H7 (cell line): Measurements from ENCODE around the gene COL6A6. TPM values are rescaled to one million over a fixed set of nuclear protein-coding genes. Genes with fewer than 3 reads are reported as not detected.
"Not testable (repeated sequence)": the region's sequence is repeated elsewhere in the genome, so short reads cannot be mapped to it uniquely, and the experiment has no call there.

Experiments
- DNase-seq: peaks from one replicate; pipeline ENCODE4 v3.0.0; 2012
- H3K27me3 ChIP-seq: 2 replicates; pipeline ENCODE4 v1.6.0; 2011; ENCODE audit warnings: mild to moderate bottlenecking, low read length; ENCODE audit not compliant: control insufficient read depth, insufficient read depth
- H3K36me3 ChIP-seq: replicated peaks from 2 replicates; pipeline ENCODE4 v1.5.1; 2011; ENCODE audit warnings: low read length; ENCODE audit not compliant: control insufficient read depth, insufficient read depth
- H3K4me3 ChIP-seq: 2 replicates; pipeline ENCODE4 v1.5.1; 2011; ENCODE audit warnings: low read depth, mild to moderate bottlenecking, control low read depth, low read length, moderate library complexity; ENCODE audit not compliant: insufficient read depth
- total RNA-seq: library from RNA; depleted of rRNA; stranded (reverse); fragments of >200 nt; shearing (Covaris generic); gene quantifications from 2 replicates; pipeline ENCODE4 v1.2.3, GENCODE V29; 2014

Gene COL6A6
- total RNA-seq, 1 experiment from 2014 or later = not detected

DNA sequence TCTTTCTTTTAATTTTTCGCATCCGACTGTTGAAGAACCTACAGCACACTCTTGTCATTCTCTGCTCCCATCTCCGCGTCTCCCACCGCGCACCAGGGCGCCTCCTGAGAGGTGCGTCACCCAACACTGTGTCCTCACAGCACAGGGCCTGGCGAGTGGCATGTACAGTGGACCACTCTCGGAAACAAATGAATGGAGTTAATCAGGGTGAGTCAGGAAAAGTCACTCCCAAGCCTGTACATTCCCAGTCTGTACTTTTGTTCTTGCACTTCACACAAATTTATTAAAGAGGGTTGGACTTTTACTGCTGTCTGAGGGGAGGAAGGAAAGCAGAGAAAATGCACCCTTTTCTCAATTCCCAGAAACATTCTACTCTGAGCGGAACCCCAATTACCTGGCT lies 625 bp downstream of the COL6A6 start:
- DNase-seq = no peak
- Histone ChIP-seq H3K36me3 (no peaks in the 10 kb centered on the region), H3K4me3 (peak overlapping the region; percentile 62), H3K27me3 (peaks cover 29% of the 10 kb centered on the region)

DNA sequence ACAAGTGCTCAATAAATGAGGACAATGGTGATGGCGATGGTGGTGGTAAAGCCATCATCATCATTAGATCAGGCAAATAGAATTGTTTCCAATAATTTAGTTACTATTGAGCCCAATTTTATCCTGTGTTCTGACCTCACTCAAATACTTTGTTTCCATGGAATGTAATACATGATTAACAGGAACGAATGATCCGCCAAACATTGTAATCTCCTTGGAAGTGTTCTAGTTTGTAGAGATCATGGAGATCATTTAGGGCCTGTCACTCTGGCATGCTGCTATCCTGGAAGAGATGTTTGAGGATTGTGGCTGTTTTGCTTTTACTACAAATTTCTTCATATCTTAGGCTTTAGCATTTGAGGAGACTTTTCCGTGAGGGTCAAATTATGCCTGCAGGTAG lies 2.8 kb downstream of the COL6A6 start:
- H3K4me3 ChIP-seq = no peak overlapping the region
- H3K27me3 ChIP-seq = peaks cover 26% of the 10 kb centered on the region
- H3K36me3 ChIP-seq = no peaks in the 10 kb centered on the region
- DNase-seq = no peak

- Histone ChIP-seq H3K36me3 (no peaks in the 10 kb centered on the region), H3K27me3 (peaks cover 6% of the 10 kb centered on the region), H3K4me3 (no peak overlapping the region)
- no peak for DNase-seq
Observed at GRCh38 chr3:130522399-130522798, 5.4 kb downstream of the COL6A6 start.

DNA sequence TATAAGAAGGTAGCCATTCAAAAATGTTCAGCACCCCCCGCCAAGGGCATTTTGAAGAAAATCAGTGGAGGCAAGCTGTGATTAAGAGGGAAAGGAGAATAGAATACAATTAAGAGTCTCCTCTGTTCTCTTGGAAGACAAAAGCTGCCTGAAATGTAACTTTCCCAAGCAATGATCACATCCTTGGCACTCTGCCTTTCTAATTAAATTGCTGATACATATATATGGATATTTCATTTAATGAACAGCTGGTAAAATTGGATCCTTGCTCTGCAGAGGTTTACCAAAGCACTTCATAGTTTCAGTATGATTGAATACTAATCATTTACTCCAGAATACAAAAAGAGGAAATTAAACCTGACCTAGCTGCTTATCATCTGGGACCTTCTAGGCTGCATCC lies 10.4 kb downstream of the COL6A6 start:
- Histone ChIP-seq H3K4me3 (no peak overlapping the region), H3K36me3 (no peaks in the 10 kb centered on the region), H3K27me3 (no peaks in the 10 kb centered on the region)
- no peak for DNase-seq

- no peak overlapping the region for H3K4me3 ChIP-seq
- H3K36me3 ChIP-seq = no peaks in the 10 kb centered on the region
- no peaks in the 10 kb centered on the region for H3K27me3 ChIP-seq
- DNase-seq = no peak
Observed at GRCh38 chr3:130528120-130528519, 11.1 kb downstream of the COL6A6 start.

DNA sequence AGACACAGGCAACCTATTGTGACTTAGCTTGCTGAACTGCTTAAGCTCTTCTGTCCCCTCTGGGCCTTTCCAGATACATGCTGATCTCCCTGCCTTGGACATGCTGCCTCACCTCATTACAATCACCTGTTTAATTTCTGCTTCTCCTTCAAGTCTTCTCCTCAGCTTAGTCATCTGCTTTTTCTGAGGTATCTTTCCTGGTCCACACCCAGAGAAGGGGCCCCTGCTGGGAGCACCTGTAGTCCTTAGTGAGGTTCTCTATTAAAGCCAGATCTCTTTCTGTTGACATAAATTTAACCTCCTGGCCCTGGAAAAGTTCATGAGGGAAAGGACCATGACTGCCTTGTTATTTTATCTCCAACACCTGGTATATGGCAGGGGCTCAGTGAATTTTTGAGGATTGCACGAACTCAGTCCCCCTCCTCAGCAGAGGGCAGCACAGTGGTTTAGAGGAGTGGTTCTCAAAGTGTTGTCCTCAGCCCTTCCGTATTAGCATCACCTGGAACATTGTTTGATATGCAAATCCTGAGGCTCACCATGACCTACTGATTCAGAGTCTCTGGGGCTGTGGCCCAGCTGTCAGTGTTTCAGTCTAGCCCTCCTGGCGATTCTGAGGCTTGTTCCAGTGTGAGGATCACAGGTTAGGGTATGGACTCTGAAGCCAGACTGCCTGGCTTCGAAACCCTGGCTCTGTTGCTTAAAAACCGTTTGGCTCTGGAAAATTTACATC lies 12.7 kb downstream of the COL6A6 start:
- H3K27me3 ChIP-seq = no peaks in the 10 kb centered on the region
- no peak overlapping the region for H3K4me3 ChIP-seq
- peak; percentile 36 for DNase-seq
- H3K36me3 ChIP-seq = no peaks in the 10 kb centered on the region

DNA sequence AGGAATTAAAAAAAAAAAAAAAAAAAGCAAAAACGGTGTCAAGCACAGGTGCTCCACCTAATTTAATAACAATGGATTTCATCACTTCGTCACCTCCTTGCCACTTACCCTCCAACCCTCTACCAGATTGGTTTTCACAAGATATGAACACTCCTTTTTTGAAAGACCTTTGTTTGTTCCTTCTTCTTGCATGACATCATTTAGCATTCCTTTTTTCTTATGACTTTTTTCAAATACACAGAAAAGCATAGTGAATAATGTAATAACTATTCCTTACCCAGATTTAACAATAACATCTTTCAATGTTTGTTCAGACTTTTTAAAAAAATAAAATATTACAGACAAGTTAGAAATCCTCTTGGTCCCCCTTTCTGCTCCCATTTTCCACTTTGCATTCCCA lies 16.3 kb downstream of the COL6A6 start:
- no peak for DNase-seq
- no peaks in the 10 kb centered on the region for H3K36me3 ChIP-seq
- H3K27me3 ChIP-seq = no peaks in the 10 kb centered on the region
- no peak overlapping the region for H3K4me3 ChIP-seq

DNA sequence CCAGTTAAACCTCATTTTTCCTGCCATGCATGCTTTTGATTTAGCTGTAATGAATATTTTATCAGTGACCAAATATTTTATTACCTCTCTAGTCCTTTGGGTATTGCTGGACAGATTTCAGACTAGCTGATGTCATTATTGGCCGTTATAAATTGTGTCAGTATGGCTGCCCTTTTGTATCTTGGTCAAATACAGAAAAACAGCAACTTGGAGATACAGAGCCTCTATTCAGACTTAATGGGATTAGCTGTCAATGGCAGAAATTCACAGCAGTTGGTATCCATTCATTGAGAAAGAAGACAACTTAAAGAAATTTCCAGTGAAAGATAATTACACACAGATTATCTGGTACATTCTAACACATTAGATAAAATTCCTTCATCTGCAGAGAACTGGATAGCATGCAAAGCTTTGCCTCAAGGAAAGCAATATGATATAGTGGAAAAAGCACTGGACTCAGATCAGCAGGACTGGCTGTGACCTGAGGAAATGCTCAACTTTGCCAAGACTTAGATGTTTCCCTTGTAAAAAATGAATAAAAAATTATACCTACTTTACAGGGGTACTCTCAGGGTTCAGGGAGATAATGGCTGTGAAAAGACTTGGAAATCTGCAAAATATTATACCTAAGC lies 20.8 kb downstream of the COL6A6 start:
- H3K36me3 ChIP-seq = no peaks in the 10 kb centered on the region
- no peaks in the 10 kb centered on the region for H3K27me3 ChIP-seq
- DNase-seq = no peak
- H3K4me3 ChIP-seq = no peak overlapping the region

- peak; percentile 63 for DNase-seq
- Histone ChIP-seq H3K4me3 (no peak overlapping the region), H3K27me3 (no peaks in the 10 kb centered on the region), H3K36me3 (no peaks in the 10 kb centered on the region)
Observed at GRCh38 chr3:130539005-130539404, 22.0 kb downstream of the COL6A6 start.

DNA sequence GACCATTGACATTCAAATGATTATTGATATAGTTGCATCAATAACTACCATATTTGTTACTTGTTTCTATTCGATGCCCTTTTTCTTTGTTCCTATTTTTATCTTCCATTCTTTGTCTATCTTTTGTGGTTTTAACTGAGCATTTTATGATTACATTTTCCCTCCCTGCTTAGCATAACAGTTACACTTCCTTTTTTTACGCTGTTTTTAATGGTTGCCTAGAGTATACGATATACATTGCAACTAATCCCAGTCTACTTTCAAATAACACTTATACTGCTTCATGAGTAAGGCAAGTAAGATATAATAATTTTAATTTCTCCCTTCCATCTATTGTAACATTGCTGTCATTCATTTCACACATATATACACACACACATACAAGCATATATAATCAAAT lies 26.3 kb downstream of the COL6A6 start:
- no peaks in the 10 kb centered on the region for H3K36me3 ChIP-seq
- DNase-seq = no peak
- no peaks in the 10 kb centered on the region for H3K27me3 ChIP-seq
- no peak overlapping the region for H3K4me3 ChIP-seq

GRCh38 chr3:130546920-130547679 lies 30.1 kb downstream of the COL6A6 start:
- Histone ChIP-seq H3K36me3 (no peaks in the 10 kb centered on the region), H3K27me3 (no peaks in the 10 kb centered on the region), H3K4me3 (no peak overlapping the region)
- DNase-seq = no peak

GRCh38 chr3:130547680-130548065 lies 30.7 kb downstream of the COL6A6 start:
- not testable (repeated sequence) for H3K27me3 ChIP-seq, H3K36me3 ChIP-seq, DNase-seq, H3K4me3 ChIP-seq

GRCh38 chr3:130548356-130548755 lies 31.4 kb downstream of the COL6A6 start:
- Histone ChIP-seq H3K36me3 (no peaks in the 10 kb centered on the region), H3K4me3 (no peak overlapping the region), H3K27me3 (no peaks in the 10 kb centered on the region)
- no peak for DNase-seq

DNA sequence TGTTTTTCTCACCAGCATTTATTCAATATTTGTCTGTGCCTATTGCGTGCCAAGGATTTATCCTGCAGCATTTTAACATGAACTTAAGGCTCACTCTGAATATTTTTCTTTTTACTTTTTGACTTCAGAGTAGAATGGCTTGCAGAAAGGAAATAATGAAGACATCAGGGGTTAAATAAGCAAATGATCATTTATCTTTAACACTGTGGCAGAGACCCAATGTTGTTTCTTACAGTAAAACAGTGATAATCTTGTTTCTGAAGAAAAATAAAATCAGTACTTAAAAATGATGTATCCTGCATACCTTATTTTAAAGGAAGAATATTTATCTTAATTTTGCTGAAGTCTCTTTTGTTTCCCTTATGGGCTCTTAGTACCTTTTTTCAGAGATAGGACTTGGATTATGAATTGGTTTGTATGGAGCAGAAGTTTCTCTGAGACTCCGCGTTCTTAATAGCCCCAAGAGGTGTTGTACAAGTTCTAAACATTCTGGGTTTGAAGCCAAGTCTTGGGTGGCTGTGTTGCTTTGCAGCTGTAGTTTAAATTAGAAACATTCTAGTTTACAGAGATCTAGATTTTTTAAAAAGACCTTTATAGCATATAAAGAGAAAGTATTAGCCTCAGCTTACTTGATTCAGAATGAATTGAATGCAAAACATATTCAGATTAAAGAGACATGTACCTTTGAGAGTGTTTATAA lies 40.5 kb downstream of the COL6A6 start:
- DNase-seq = no peak
- no peak overlapping the region for H3K4me3 ChIP-seq
- no peaks in the 10 kb centered on the region for H3K27me3 ChIP-seq
- no peaks in the 10 kb centered on the region for H3K36me3 ChIP-seq
